HEK293T (cell line): Measurements from ENCODE around the gene SETDB2.
A peak's percentile ranks its signal among the peaks of the same experiment; 100 is the strongest.

ENCODE experiments used
- CTCF ChIA-PET: fragments of 350-600 bp; formaldehyde crosslinking; extraction: SDS; loops from one replicate; lab custom pipeline; 2021; ENCODE audit warnings: antibody characterized with exemption, inconsistent platforms; lab: Yijun Ruan, JAX
- POLR2A ChIA-PET: fragments of 350-600 bp; formaldehyde crosslinking; extraction: SDS; loops from one replicate; lab custom pipeline; 2020; ENCODE audit warnings: antibody characterized with exemption, inconsistent platforms; lab: Yijun Ruan, JAX
- DNase-seq: peaks from one replicate; pipeline ENCODE4 v3.0.0; 2012; ENCODE audit warnings: mixed read lengths; ENCODE audit errors: extremely low spot score
- ARNT ChIP-seq: fragments of 450-650 bp; IDR thresholded peaks from 2 replicates; pipeline ENCODE4 v1.6.1; 2017; ENCODE audit warnings: mild to moderate bottlenecking
- BHLHE40 ChIP-seq: fragments of 450-650 bp; IDR thresholded peaks from 2 replicates; pipeline ENCODE4 v1.6.1; 2016; ENCODE audit warnings: mild to moderate bottlenecking, moderate library complexity, borderline replicate concordance
- CTBP1 ChIP-seq: fragments of 450-650 bp; IDR thresholded peaks from 2 replicates; pipeline ENCODE4 v1.6.1; 2016; ENCODE audit warnings: borderline replicate concordance
- ELF4 ChIP-seq: fragments of 450-650 bp; IDR thresholded peaks from 2 replicates; pipeline ENCODE4 v1.6.1; 2017; ENCODE audit warnings: antibody characterized with exemption
- FOXA1 ChIP-seq: fragments of 450-650 bp; IDR thresholded peaks from 2 replicates; pipeline ENCODE4 v1.6.1; 2016; ENCODE audit warnings: mild to moderate bottlenecking
- FOXK2 ChIP-seq: fragments of 450-650 bp; IDR thresholded peaks from 2 replicates; pipeline ENCODE4 v1.6.1; 2016; ENCODE audit warnings: mild to moderate bottlenecking
- FOXM1 ChIP-seq: fragments of 450-650 bp; IDR thresholded peaks from 2 replicates; pipeline ENCODE4 v1.6.1; 2017; ENCODE audit warnings: mild to moderate bottlenecking, borderline replicate concordance
- HDGF ChIP-seq: fragments of 450-650 bp; IDR thresholded peaks from 2 replicates; pipeline ENCODE4 v1.6.1; 2017; ENCODE audit warnings: antibody characterized with exemption, borderline replicate concordance
- L3MBTL2 ChIP-seq: fragments of 450-650 bp; conservative IDR thresholded peaks from 2 replicates; pipeline ENCODE4 v1.6.1; 2016; ENCODE audit warnings: mild to moderate bottlenecking
- LEF1 ChIP-seq: fragments of 450-650 bp; IDR thresholded peaks from 2 replicates; pipeline ENCODE4 v1.6.1; 2017; ENCODE audit warnings: mild to moderate bottlenecking, borderline replicate concordance
- NFRKB ChIP-seq: fragments of 450-650 bp; IDR thresholded peaks from 2 replicates; pipeline ENCODE4 v1.6.1; 2016; ENCODE audit warnings: mild to moderate bottlenecking, moderate library complexity
- PKNOX1 ChIP-seq: fragments of 450-650 bp; IDR thresholded peaks from 2 replicates; pipeline ENCODE4 v1.6.1; 2016
- SP1 ChIP-seq: fragments of 450-650 bp; IDR thresholded peaks from 2 replicates; pipeline ENCODE4 v1.6.1; 2017
- SUZ12 ChIP-seq: fragments of 450-650 bp; IDR thresholded peaks from 2 replicates; pipeline ENCODE4 v1.6.1; 2016; ENCODE audit warnings: mild to moderate bottlenecking
- TARDBP ChIP-seq: fragments of 450-650 bp; IDR thresholded peaks from 2 replicates; pipeline ENCODE4 v1.6.1; 2016
- ZNF384 ChIP-seq: fragments of 450-650 bp; IDR thresholded peaks from 2 replicates; pipeline ENCODE4 v1.6.1; 2016

SETDB2 gene

DNA sequence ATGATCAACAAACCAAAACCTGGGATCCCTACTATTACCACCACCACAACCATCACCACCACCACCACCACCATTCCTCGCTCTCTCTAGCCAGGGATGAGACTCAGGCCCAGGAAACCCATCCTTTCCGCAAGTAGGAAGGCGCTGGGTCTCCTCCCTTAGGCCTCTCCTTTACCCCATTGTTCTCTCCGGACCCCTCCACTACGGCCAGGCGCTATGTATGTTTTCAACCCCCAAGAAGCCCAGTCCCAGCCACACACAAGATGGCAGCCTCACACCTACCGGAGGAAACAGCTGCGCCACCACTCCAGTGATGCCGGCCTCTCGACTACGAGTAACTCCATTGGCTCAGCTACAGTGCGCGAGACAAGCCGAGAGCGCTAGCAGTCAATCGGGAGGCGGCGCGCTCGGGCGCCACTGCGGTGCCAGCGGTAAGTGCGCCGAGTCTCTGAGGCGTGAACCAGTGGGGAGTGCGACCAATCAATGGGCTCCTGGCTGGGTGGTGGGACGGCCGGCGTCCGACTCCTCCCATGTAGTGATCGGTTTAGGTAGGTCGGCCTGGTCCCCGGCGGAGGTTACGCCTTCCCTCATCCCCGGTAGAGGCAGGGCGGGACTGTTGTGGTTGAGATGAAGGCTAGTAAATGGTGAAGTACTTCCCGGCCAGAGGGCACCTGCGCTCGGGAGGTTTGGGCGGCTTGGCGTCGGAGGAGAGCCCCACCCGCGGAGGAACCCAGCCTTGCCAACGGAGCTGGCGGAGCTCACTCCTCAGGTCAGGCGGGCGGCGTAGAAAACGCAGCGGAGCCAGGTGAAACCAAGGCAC, at the start of gene SETDB2, which contains the start of gene CAB39L:
SETDB2 (plus strand) TSS at position 571 of the 820 bp plus-strand sequence. CDS start 7,620 bp downstream, outside the sequence.
CAB39L (minus strand) TSS at position 361 of the 820 bp plus-strand sequence. CDS start 61,154 bp downstream, outside the sequence.
- ChIA-PET POLR2A (interaction anchor here (0.6 to 1.6 kb wide), 11 partner anchors 8 to 349 kb away, joined by 3 to 5 read pairs (median 3); partner anchors contain the start of genes KPNA3 and PHF11), CTCF (no interaction called here)
- peak; percentile 91 for DNase-seq
- TF ChIP-seq NFRKB (peak; percentile 82), PKNOX1 (peak; percentile 77), LEF1 (no peak), FOXM1 (0 out of 2 replicates have a peak, but pooled peaks have one; percentile 12), L3MBTL2 (peak; percentile 94), FOXK2 (no peak)

GRCh38 chr13:49395451-49395865, 48.6 kb upstream of the SETDB2 start:
- no peak for DNase-seq
- POLR2A ChIA-PET = no interaction called here
- TF ChIP-seq NFRKB (no peak), SUZ12 (no peak), L3MBTL2 (no peak), ELF4 (no peak), FOXM1 (no peak), FOXA1 (no peak), PKNOX1 (no peak), LEF1 (no peak), BHLHE40 (no peak), CTBP1 (no peak), SP1 (no peak), ZNF384 (no peak), FOXK2 (no peak), HDGF (no peak), ARNT (no peak), TARDBP (no peak)
- CTCF ChIA-PET = no interaction called here

DNA sequence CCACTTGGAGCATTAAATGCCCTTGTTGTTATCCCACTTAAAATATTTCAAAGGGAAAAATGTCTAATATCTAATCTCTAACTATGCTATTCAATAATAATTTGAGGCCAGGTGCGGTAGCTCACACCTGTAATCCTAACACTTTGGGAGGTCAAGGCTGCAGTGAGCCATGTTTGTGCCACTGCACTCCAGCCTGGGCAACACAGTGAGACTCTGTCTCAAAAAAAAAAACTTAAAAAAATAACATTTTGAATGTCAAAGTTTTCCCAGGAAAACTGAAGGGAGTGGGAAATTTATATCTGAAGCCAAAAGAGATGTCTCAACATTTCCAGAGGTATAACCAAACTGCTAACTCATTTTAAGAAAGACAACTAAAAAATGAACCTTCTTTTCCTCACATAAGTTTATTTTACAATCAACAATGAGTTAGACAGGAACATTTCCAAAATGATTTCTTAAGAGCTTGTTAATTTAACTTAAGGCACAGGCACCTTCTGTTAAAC, 48.1 kb upstream of the SETDB2 start:
- CTCF ChIA-PET = no interaction called here
- no peak for DNase-seq
- POLR2A ChIA-PET = no interaction called here
- TF ChIP-seq BHLHE40 = no peak
- TF ChIP-seq CTBP1 = no peak
- TF ChIP-seq SP1 = no peak
- TF ChIP-seq FOXK2 = no peak
- no peak for TF ChIP-seq FOXM1
- no peak for TF ChIP-seq ELF4
- no peak for TF ChIP-seq ZNF384
- TF ChIP-seq SUZ12 = no peak
- TF ChIP-seq ARNT = no peak
- no peak for TF ChIP-seq LEF1
- TF ChIP-seq NFRKB = no peak
- no peak for TF ChIP-seq PKNOX1
- no peak for TF ChIP-seq HDGF
- no peak for TF ChIP-seq TARDBP
- TF ChIP-seq FOXA1 = no peak
- TF ChIP-seq L3MBTL2 = no peak

DNA sequence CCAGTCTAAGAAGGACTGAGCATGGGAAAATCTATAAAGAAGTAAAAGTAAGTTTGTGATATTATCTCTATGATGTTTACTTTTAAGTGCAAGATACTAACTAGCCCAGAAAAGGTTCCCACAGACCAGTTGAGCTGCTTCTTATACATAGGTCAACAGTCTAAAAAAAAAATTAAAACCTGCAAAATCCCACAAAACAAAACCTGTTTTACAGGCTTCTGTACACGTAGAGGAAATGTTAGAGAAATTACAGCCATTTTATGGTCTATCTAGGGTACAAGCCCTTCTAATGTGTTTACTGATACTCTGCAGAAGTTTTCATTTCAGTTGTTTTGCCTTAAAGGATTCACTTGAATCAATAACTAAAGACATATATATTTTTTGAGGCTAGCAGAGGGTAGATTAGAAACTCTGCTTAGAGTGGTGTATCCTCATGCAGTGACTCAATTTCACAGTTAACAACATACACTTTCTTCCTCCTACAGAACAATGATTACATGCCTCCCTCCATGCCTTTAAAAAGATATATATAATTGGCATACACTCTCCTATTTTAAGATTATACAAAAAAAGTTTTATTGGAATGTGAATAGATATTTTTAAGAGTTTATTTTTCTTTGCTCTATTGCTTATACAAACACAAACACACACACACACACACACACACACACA, 44.1 kb upstream of the SETDB2 start:
- CTCF ChIA-PET = no interaction called here
- POLR2A ChIA-PET = no interaction called here
- no peak for DNase-seq
- TF ChIP-seq CTBP1 = no peak
- TF ChIP-seq FOXK2 = no peak
- TF ChIP-seq BHLHE40 = no peak
- TF ChIP-seq FOXM1 = no peak
- no peak for TF ChIP-seq L3MBTL2
- no peak for TF ChIP-seq SP1
- no peak for TF ChIP-seq HDGF
- TF ChIP-seq ZNF384 = no peak
- no peak for TF ChIP-seq ELF4
- TF ChIP-seq FOXA1 = no peak
- TF ChIP-seq ARNT = no peak
- TF ChIP-seq TARDBP = no peak
- TF ChIP-seq LEF1 = no peak
- no peak for TF ChIP-seq NFRKB
- TF ChIP-seq SUZ12 = no peak
- no peak for TF ChIP-seq PKNOX1
